GM12864 (cell line): Measurements from ENCODE around the gene OGDHL.
"Not testable (repeated sequence)": the region's sequence is repeated elsewhere in the genome, so short reads cannot be mapped to it uniquely, and the experiment has no call there.

Source experiments
- DNase-seq: peaks from one replicate; pipeline ENCODE4 v3.0.0-alpha.2; 2011; ENCODE audit warnings: low read depth
- H3K4me3 ChIP-seq: 2 replicates; pipeline ENCODE4 v1.5.1; 2011; ENCODE audit warnings: mild to moderate bottlenecking, low read depth, low read length, control low read depth
- TF ChIP-seq, protein P1 (sequence below): IDR thresholded peaks from 2 replicates; pipeline ENCODE4 v1.5.1; 2011; ENCODE audit warnings: low read depth, mild to moderate bottlenecking, moderate library complexity, low read length, control low read depth, inconsistent platforms; ENCODE audit errors: missing control alignments

Gene OGDHL

DNA sequence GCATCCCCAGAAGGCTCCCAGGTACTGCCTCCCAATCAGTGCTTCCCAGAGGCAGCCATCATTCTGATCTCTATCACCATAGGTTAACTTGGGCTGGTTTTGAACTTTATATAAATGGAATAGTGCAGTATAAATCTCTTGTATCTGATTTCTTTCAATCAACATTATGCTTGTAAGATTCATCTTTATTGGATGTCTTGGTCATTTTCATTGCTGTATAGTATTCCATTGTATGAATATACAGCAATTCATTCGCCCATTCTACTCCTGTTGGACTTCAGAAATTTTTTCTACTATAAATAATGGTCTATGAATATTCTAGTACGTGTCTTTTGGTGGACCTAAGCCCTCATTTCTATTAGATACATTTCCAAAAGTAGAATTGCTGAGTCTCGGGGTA, 16.1 kb upstream of the OGDHL start:
- no peak overlapping the region for H3K4me3 ChIP-seq
- no peak for DNase-seq
- TF ChIP-seq, protein P1, sequence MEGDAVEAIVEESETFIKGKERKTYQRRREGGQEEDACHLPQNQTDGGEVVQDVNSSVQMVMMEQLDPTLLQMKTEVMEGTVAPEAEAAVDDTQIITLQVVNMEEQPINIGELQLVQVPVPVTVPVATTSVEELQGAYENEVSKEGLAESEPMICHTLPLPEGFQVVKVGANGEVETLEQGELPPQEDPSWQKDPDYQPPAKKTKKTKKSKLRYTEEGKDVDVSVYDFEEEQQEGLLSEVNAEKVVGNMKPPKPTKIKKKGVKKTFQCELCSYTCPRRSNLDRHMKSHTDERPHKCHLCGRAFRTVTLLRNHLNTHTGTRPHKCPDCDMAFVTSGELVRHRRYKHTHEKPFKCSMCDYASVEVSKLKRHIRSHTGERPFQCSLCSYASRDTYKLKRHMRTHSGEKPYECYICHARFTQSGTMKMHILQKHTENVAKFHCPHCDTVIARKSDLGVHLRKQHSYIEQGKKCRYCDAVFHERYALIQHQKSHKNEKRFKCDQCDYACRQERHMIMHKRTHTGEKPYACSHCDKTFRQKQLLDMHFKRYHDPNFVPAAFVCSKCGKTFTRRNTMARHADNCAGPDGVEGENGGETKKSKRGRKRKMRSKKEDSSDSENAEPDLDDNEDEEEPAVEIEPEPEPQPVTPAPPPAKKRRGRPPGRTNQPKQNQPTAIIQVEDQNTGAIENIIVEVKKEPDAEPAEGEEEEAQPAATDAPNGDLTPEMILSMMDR: no peak

DNA sequence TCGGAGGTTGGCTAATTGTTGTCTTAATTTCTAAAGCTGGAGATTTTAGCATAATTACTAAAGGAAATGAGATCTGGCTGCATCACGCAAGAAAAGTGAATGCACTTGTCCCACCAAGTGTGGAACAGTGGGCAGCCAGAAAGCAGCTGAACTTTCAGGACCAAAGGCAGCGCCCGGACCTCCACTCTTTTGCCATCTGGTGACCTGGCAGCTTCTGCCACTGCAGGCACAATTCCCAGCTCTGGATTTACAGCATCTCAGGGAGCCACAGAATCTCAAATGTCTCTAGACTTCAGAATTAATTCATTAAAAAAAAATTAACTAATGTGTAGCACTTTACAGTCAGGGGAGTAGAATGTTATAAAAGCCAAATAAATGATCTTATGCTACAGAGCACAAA, 14.7 kb upstream of the OGDHL start:
- TF ChIP-seq, protein P1: no peak
- DNase-seq: no peak
- no peak overlapping the region for H3K4me3 ChIP-seq

DNA sequence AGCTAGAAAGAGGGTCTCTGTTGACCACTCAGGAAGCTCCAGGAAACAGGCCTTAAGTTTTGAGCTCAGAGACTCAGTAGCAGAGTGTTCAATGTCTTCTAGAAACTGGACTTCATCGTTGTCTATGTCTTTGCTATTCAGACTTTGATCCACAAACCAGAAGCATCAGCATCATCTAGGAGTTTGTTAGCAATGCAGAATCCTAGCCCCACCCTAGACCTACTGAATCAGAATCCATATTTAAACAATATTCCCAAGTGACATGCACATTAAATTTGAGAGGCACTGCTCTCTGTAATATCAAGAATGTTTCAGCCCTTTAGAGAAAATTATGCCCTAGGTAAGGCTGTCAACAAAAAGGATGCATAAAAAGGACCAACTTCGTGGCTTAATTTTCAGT, 12.9 kb upstream of the OGDHL start:
- TF ChIP-seq, protein P1: no peak
- DNase-seq: no peak
- H3K4me3 ChIP-seq: no peak overlapping the region

DNA sequence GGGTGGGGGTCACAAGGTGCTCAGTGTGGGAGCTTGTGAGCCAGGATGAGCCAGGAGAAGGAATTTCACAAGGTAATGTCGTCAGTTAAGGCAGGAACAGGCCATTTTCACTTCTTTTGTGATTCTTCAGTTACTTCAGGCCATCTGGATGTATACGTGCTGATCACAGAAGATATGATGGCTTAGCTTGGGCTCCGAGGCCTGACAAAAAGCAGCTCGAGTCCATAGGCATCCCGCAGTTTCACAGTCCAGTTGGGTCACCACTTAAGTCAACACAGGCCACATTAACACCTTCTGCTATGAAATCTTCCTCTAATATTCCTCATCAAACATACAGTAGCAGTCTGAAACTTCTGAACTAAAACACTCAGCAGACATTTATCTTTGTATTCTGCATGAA, 10.8 kb upstream of the OGDHL start:
- DNase-seq, H3K4me3 ChIP-seq: not testable (repeated sequence)

DNA sequence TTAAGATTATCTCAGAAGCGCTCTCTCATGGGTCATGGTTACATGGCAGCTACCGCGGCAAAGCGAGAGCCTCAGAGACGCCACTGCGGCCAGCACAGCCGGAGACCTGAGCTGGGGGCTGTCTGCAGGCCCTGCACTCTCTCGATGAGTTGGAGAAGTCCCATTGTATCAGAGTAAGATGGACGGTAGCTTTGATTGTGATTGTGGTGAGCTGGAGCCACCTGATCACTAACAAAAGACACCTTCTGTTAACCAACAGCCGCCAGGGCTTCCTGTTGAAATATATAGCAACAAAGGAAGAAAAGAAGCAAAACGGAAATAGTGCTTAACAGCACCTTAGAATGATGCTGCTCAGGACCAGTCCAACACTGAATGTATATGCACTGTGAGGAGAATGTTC, 8.9 kb upstream of the OGDHL start:
- not testable (repeated sequence) for DNase-seq, H3K4me3 ChIP-seq

DNA sequence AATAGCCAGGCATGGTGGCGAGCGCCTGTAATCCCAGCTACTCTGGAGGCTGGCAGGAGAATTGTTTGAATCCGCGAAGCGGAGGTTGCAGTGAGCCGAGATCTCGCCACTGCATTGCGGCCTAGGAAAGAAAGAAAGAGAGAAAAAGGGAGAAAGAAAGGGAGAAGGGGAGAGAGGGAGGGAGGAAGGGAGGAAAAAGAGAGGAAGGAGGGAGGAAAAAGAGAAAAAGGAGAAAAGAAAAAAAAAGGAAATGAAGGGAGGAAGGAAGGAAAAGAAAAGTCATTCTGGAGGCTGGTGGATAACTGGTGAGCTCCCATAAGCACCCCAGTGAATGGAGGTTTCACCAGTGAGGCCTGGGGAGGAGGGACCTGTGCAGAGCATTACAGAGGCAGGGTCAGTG, 7.6 kb upstream of the OGDHL start:
- DNase-seq: no peak
- TF ChIP-seq, protein P1: no peak
- H3K4me3 ChIP-seq: no peak overlapping the region

DNA sequence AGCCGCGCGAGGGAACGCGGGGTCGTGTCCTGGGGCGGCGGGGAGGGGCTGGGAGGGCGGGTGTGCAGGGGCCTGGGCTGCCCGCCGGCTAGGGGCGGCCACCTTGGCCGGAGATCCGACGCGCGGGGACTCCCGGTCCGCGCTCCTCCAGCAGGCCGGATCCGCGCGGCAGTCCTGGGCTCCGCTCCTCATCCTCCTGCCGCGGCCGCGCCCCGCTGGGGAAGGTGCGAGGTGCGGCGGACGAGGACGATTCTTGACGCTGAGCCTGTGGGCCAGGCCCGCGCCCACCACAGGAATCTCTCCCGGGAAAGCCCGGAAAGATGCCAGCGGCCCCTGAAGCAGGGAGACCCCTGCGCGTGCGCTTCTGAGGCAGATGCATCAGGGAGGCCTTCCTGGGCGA, 6.6 kb upstream of the OGDHL start:
- TF ChIP-seq, protein P1: no peak
- H3K4me3 ChIP-seq: no peak overlapping the region
- DNase-seq: no peak

DNA sequence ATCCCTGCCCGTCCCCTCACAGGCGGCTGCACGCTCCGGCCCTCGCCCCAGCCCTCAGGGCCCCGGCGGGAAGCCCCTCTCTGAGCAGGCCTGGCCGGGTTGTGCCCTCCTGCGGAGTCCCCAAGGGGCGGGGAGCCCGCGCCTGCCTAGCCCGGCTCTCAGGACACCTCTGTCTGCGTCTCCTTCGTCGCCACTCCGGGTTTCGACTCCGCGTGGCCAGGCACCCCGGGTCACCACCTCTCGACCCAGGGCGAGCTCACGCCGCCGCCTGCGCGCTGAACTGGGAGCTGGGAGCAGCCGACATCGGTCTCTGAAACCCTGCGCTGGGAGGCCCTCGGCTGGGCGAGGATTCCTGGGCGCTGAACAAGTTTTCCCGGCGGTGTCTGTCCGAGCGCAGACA, 6.2 kb upstream of the OGDHL start:
- no peak overlapping the region for H3K4me3 ChIP-seq
- no peak for DNase-seq

More for the DNA sequence above, 6.2 kb upstream of the OGDHL start:
- TF ChIP-seq, protein P1: no peak
